OCI-LY7 (cell line): ENCODE results near the gene RARA.

Experiments
- EZH2phosphoT487 ChIP-seq: fragments of 200-600 bp; sonication (generic); IDR thresholded peaks from 2 replicates; pipeline ENCODE4 v1.6.1; 2018; ENCODE audit warnings: low read depth, borderline replicate concordance, mild to moderate bottlenecking, mixed run types, antibody characterized with exemption, low read length, moderate library complexity, mixed read lengths
- TF ChIP-seq, protein P1 (sequence below): fragments of 200-600 bp; sonication (generic); conservative IDR thresholded peaks from 2 replicates; pipeline ENCODE4 v1.5.1; 2014; ENCODE audit warnings: mild to moderate bottlenecking, antibody characterized with exemption, low read length, moderate library complexity, mixed read lengths

- TF ChIP-seq, protein P1, sequence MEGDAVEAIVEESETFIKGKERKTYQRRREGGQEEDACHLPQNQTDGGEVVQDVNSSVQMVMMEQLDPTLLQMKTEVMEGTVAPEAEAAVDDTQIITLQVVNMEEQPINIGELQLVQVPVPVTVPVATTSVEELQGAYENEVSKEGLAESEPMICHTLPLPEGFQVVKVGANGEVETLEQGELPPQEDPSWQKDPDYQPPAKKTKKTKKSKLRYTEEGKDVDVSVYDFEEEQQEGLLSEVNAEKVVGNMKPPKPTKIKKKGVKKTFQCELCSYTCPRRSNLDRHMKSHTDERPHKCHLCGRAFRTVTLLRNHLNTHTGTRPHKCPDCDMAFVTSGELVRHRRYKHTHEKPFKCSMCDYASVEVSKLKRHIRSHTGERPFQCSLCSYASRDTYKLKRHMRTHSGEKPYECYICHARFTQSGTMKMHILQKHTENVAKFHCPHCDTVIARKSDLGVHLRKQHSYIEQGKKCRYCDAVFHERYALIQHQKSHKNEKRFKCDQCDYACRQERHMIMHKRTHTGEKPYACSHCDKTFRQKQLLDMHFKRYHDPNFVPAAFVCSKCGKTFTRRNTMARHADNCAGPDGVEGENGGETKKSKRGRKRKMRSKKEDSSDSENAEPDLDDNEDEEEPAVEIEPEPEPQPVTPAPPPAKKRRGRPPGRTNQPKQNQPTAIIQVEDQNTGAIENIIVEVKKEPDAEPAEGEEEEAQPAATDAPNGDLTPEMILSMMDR = no peak
- TF ChIP-seq EZH2phosphoT487 = no peak
Measured at GRCh38 chr17:40323391-40324381, 14.7 kb downstream of the RARA start.
